Upper lobe of right lung (tissue), 1 donor: ENCODE results near the gene KLF11. TPM values are rescaled to one million over a fixed set of nuclear protein-coding genes. Genes with fewer than 3 reads are reported as not detected.

ENCODE experiments used
- ATAC-seq: fragments of 200-7000 bp; cut with Tn5 transposase; one replicate; pipeline ENCODE4 v1.9.1; 2020; ENCODE audit warnings: mild to moderate bottlenecking, moderate library complexity
- DNase-seq: peaks from one replicate; pipeline ENCODE4 v3.0.0-alpha.2; 2020
- H3K27ac ChIP-seq: fragments of 200-600 bp; one replicate; pipeline ENCODE4 v1.8.0; 2022
- H3K27me3 ChIP-seq: fragments of 200-600 bp; one replicate; pipeline ENCODE4 v1.8.0; 2022; ENCODE audit warnings: mild to moderate bottlenecking
- H3K36me3 ChIP-seq: fragments of 200-600 bp; one replicate; pipeline ENCODE4 v1.8.0; 2022
- H3K4me1 ChIP-seq: fragments of 200-600 bp; one replicate; pipeline ENCODE4 v1.8.0; 2022
- H3K4me3 ChIP-seq: fragments of 200-600 bp; one replicate; pipeline ENCODE4 v1.8.0; 2022; ENCODE audit warnings: mild to moderate bottlenecking
- H3K9me3 ChIP-seq: fragments of 200-600 bp; one replicate; pipeline ENCODE4 v1.8.0; 2022
- intact Hi-C: fragments of 100-400 bp; cut with DNase I; formaldehyde crosslinking; loops from one replicate; pipeline ENCODE4 v1.11.0; 2022
- total RNA-seq: library from RNA; stranded (reverse); fragmentation: NEBNext Ultra II Directional; extraction: Animal tissue kit (Norgen Biotek cat#: 25700); gene quantifications from one replicate; pipeline ENCODE4 v1.2.1, GENCODE V29; 2021
- TF ChIP-seq, protein P1 (sequence below): fragments of 200-600 bp; IDR thresholded peaks from one replicate; pipeline ENCODE4 v1.8.0; 2022; ENCODE audit warnings: antibody characterized with exemption
- donor health status: DM: no; HTN: yes; CAD: no; lungs with severe emphysema.

Gene KLF11
- total RNA-seq, 1 donor from 2014 or later = 45.6 TPM

DNA sequence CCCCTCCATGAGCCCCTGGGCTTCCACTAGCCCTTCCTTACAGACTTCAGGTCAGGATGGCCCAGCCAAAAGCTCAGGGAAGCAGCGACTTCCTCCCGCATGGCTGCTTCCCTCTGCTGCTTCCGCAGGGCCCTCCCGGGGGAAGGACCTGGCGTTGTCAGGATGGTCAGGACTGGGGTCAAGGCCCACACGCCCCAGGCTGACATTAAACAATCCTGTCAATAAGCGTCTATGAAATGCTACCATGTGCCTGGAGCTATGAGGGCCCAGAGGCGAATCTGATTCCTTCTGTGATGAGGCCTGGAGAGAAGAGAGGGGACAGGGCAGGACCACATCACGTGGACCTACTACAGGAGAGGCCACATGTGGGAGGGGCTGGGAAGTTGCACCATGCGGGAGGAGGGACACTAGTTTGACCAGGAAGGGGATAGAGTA is 19.6 kb downstream of the KLF11 start:
- intact Hi-C loops = no loop called here
- no peak for ATAC-seq
- H3K4me1 ChIP-seq = peaks cover under 1% of the 10 kb centered on the region
- no peaks in the 10 kb centered on the region for H3K27me3 ChIP-seq
- H3K9me3 ChIP-seq = no peaks in the 10 kb centered on the region
- no peaks in the 10 kb centered on the region for H3K36me3 ChIP-seq
- TF ChIP-seq, protein P1, sequence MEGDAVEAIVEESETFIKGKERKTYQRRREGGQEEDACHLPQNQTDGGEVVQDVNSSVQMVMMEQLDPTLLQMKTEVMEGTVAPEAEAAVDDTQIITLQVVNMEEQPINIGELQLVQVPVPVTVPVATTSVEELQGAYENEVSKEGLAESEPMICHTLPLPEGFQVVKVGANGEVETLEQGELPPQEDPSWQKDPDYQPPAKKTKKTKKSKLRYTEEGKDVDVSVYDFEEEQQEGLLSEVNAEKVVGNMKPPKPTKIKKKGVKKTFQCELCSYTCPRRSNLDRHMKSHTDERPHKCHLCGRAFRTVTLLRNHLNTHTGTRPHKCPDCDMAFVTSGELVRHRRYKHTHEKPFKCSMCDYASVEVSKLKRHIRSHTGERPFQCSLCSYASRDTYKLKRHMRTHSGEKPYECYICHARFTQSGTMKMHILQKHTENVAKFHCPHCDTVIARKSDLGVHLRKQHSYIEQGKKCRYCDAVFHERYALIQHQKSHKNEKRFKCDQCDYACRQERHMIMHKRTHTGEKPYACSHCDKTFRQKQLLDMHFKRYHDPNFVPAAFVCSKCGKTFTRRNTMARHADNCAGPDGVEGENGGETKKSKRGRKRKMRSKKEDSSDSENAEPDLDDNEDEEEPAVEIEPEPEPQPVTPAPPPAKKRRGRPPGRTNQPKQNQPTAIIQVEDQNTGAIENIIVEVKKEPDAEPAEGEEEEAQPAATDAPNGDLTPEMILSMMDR = no peak
- no peak overlapping the region for H3K4me3 ChIP-seq
- no peak overlapping the region for H3K27ac ChIP-seq
- DNase-seq = no peak

DNA sequence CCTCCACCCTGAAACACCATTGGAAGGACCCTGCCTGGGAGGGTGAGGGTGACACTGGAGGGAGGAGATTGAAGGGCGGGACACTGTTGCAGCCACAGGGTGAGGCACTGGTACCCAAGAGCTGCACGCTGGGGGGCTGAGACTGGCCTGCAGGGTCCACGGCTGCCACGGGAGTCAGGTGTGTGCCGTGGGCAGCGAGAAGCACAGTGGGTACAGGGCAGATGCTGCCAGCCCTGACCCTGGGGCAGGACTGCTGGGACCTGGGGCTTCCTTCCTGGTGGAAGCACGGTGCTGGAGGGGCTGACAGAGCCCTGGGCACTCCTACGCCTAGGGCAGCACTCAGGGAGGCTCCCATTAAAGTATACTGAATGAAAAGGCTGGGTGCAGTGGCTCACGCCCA is 20.2 kb downstream of the KLF11 start:
- TF ChIP-seq, protein P1 = no peak
- Histone ChIP-seq H3K9me3 (no peaks in the 10 kb centered on the region), H3K4me3 (no peak overlapping the region), H3K36me3 (no peaks in the 10 kb centered on the region), H3K27ac (no peak overlapping the region), H3K4me1 (no peaks in the 10 kb centered on the region), H3K27me3 (no peaks in the 10 kb centered on the region)
- no peak for DNase-seq
- no peak for ATAC-seq
- intact Hi-C loops = no loop called here

DNA sequence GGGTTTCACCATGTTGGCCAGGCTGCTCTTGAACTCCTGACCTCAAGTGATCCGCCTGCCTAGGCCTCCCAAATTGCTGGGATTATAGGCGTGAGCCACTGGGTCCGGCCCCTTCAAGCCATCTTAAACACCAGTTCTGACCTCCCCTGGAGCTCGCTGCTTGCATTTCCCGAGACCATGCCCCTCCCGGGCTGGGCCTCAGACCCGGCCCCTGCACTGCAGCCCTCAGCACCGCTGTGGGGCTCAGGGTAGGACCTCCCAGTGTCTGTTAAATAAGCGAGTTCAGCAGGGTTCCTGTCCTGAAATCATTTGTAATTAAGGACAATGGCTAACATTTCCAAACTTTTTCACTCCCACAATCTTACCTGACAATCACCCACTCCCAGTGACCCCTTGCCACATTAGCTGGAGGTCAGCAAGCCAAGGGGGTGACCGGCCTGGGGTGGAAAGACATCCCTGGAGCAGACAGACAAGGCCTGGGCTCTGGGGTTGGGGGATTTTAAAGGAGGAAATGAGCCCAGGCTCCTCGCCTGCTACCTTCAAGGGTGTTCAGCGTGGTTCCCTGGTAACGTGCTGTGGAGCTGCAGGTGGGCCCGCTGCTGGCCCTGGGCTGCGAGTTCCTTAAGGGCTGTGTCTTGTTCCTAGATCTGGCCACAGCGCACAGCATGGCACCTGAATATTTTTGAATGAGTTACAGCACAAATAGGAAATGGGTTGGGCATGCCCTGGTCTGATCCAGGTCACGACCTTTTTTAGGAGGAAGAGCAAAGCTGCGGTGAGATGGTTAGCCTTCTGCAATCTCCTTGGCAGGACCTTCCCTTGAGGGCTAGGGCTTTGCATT is 21.8 kb downstream of the KLF11 start:
- intact Hi-C loops = loop anchor here (5.0 kb wide), 1 partner anchor 372 kb away; no protein-coding TSS in a partner anchor
- DNase-seq (no peak), ATAC-seq (peak; percentile 61)
- Histone ChIP-seq H3K27ac (no peak overlapping the region), H3K9me3 (no peaks in the 10 kb centered on the region), H3K36me3 (no peaks in the 10 kb centered on the region), H3K4me3 (no peak overlapping the region), H3K27me3 (no peaks in the 10 kb centered on the region), H3K4me1 (no peaks in the 10 kb centered on the region)
- TF ChIP-seq, protein P1 = no peak

DNA sequence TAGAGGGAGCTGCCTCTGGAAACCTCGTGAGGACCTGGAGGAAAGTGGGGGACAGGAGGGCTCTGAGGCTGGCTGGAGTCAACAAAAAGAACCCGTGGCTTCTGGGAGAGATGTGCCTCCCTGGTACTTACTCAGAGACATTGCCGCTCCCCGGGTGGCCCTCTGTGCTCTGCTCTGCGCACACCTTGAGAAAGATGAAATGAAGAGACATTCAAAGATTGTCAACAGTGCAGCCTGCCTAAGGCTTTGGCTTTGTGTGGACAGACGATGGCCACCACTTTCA is 22.4 kb downstream of the KLF11 start:
- no peaks in the 10 kb centered on the region for H3K27me3 ChIP-seq
- TF ChIP-seq, protein P1 = no peak
- no peaks in the 10 kb centered on the region for H3K9me3 ChIP-seq
- no peak overlapping the region for H3K4me3 ChIP-seq
- no peaks in the 10 kb centered on the region for H3K4me1 ChIP-seq
- no peak overlapping the region for H3K27ac ChIP-seq
- DNase-seq = no peak
- intact Hi-C loops = loop anchor here (5.0 kb wide), 1 partner anchor 372 kb away; no protein-coding TSS in a partner anchor
- ATAC-seq = no peak
- no peaks in the 10 kb centered on the region for H3K36me3 ChIP-seq

DNA sequence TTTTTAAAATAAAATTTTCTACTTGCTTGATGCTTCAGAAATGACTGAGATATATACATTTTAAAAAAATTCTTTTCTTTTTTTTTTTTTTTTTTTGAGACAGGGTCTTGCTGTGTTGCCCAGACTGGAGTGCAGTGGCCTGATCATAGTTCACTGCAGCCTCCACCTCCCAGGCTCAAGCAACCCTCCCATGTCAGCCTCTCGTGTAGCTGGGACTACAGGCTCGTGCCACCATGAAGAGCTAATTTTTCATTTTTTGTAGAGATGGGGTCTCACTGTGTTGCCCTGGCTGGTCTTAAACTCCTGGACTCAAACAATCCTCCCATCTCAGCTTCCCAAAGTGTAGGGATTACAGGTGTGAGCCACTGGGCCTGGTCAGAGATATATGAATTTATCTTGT is 24.0 kb downstream of the KLF11 start:
- no peak for ATAC-seq
- H3K27ac ChIP-seq = no peak overlapping the region
- H3K4me1 ChIP-seq = no peaks in the 10 kb centered on the region
- intact Hi-C loops = loop anchor here (5.0 kb wide), 1 partner anchor 370 kb away; no protein-coding TSS in a partner anchor
- H3K4me3 ChIP-seq = no peak overlapping the region
- no peaks in the 10 kb centered on the region for H3K27me3 ChIP-seq
- H3K36me3 ChIP-seq = no peaks in the 10 kb centered on the region
- H3K9me3 ChIP-seq = no peaks in the 10 kb centered on the region
- TF ChIP-seq, protein P1 = no peak
- DNase-seq = no peak
